MM.1S (cell line): ENCODE measurements around the gene GOLT1A.

Experiments used
- DNase-seq: peaks from one replicate; pipeline ENCODE4 v3.0.0-alpha.2; 2015
- H2AFZ ChIP-seq: fragments of 300-600 bp; sonication (generic); 2 replicates; pipeline ENCODE4 v1.6.0; 2016; ENCODE audit warnings: antibody characterized with exemption, low read length
- H3F3A ChIP-seq: fragments of 300-600 bp; sonication (generic); 2 replicates; pipeline ENCODE4 v1.6.1; 2016; ENCODE audit warnings: mild to moderate bottlenecking, antibody characterized with exemption, low read length, moderate library complexity, mixed read lengths; ENCODE audit not compliant: insufficient read depth
- H3K27ac ChIP-seq: fragments of 300-600 bp; sonication (generic); 2 replicates; pipeline ENCODE4 v1.5.1; 2016; ENCODE audit warnings: mild to moderate bottlenecking, low read length
- H3K27me3 ChIP-seq: fragments of 300-600 bp; sonication (generic); replicated peaks from 2 replicates; pipeline ENCODE4 v1.6.0; 2016; ENCODE audit warnings: low read length; ENCODE audit not compliant: insufficient read depth
- H3K36me3 ChIP-seq: fragments of 300-600 bp; sonication (generic); replicated peaks from 2 replicates; pipeline ENCODE4 v1.6.1; 2016; ENCODE audit warnings: mild to moderate bottlenecking, low read length, mixed read lengths; ENCODE audit not compliant: insufficient read depth
- H3K4me1 ChIP-seq: fragments of 300-600 bp; sonication (generic); 2 replicates; pipeline ENCODE4 v1.6.1; 2016; ENCODE audit warnings: low read length, mixed read lengths
- H3K4me2 ChIP-seq: fragments of 300-600 bp; sonication (generic); 2 replicates; pipeline ENCODE4 v1.6.0; 2016; ENCODE audit warnings: low read depth, low read length
- H3K4me3 ChIP-seq: fragments of 300-600 bp; sonication (generic); 2 replicates; pipeline ENCODE4 v1.5.1; 2016; ENCODE audit warnings: low read length, mixed read lengths
- H3K79me2 ChIP-seq: fragments of 300-600 bp; sonication (generic); 2 replicates; pipeline ENCODE4 v1.6.1; 2016; ENCODE audit warnings: mixed run types, low read length, mixed read lengths
- H3K9ac ChIP-seq: fragments of 300-600 bp; sonication (generic); 2 replicates; pipeline ENCODE4 v1.6.1; 2016; ENCODE audit warnings: low read length, mixed read lengths
- H3K9me2 ChIP-seq: fragments of 300-600 bp; sonication (generic); replicated peaks from 2 replicates; pipeline ENCODE4 v1.6.1; 2016; ENCODE audit warnings: mild to moderate bottlenecking, low read length, mixed read lengths; ENCODE audit not compliant: insufficient read depth
- H3K9me3 ChIP-seq: fragments of 300-600 bp; sonication (generic); replicated peaks from 2 replicates; pipeline ENCODE4 v1.6.1; 2016; ENCODE audit warnings: mild to moderate bottlenecking, low read length, mixed read lengths; ENCODE audit not compliant: insufficient read depth
- H4K20me1 ChIP-seq: fragments of 300-600 bp; sonication (generic); 2 replicates; pipeline ENCODE4 v1.6.1; 2016; ENCODE audit warnings: mild to moderate bottlenecking, low read length, moderate library complexity, mixed read lengths; ENCODE audit not compliant: insufficient read depth
- CTCF ChIP-seq: fragments of 300-600 bp; sonication (generic); IDR thresholded peaks from 2 replicates; pipeline ENCODE4 v1.5.1; 2016; ENCODE audit warnings: antibody characterized with exemption, low read length, mixed read lengths
- EZH2 ChIP-seq: fragments of 300-600 bp; sonication (generic); optimal IDR thresholded peaks from 2 replicates; pipeline ENCODE3; 2017; ENCODE audit warnings: low read depth, mild to moderate bottlenecking, antibody characterized with exemption, low read length, mixed read lengths
- EZH2phosphoT487 ChIP-seq: fragments of 300-600 bp; sonication (generic); IDR thresholded peaks from 2 replicates; pipeline ENCODE4 v1.6.1; 2018; ENCODE audit warnings: antibody characterized with exemption, low read length

GOLT1A gene

GRCh38 chr1:204213668-204214662 lies at the start of gene GOLT1A:
TSS of gene GOLT1A (minus strand) at chr1:204213988. CDS start at chr1:204213906, 82 bp downstream.
- Histone ChIP-seq H3K4me1 (0 out of 2 replicates have a peak, but pooled peaks cover 8% of the 10 kb centered on the region), H3F3A (no peaks in the 10 kb centered on the region), H3K9me2 (no peaks in the 10 kb centered on the region), H3K79me2 (no peaks in the 10 kb centered on the region), H4K20me1 (no peaks in the 10 kb centered on the region), H3K27ac (no peak within 1 kb of the TSS), H3K9ac (no peak within 1 kb of the TSS), H2AFZ (peak within 1 kb of the TSS; percentile 79), H3K4me3 (peak within 1 kb of the TSS; percentile 38), H3K27me3 (no peaks in the 10 kb centered on the region), H3K9me3 (no peaks in the 10 kb centered on the region), H3K36me3 (no peaks in the 10 kb centered on the region), H3K4me2 (peak within 1 kb of the TSS; percentile 78)
- peak; percentile 78 for DNase-seq
- TF ChIP-seq EZH2 (no peak), CTCF (peak; percentile 67), EZH2phosphoT487 (no peak)

DNA sequence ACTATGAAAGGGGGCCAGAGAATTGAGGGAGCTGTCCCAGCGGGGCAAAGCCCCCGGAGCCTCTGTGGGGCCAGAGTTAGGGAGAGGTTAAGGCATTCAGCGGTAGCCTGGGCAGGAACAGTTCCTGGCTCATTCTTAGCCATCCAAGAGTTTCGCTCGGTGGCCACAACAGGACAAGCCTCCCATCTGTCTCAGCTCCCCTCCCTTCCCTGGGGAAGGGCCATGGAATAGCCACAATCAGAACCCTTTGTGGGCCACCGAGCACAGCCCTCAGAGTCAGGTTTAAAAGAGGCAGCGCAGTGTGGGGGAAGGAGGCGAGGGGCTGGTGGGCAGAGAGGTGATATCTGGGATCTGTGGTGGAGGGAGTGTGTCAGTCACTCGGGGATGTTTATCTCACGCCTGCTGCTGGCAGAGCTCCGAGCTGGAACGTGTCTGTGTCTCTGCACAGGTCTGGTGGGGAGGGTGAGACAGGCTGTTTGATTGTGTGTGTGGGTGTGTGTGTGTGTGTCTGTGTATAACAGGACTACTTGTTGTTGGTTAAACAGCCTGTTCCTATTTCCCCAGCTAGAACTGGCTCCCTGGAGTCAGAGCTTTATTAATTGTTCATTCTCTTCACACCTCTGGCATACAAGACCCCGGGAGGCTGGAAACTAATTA lies 49.6 kb upstream of the GOLT1A start:
- Histone ChIP-seq H3K27me3 (no peaks in the 10 kb centered on the region), H3F3A (no peaks in the 10 kb centered on the region), H3K79me2 (no peaks in the 10 kb centered on the region), H2AFZ (no peak overlapping the region), H3K4me2 (no peak overlapping the region), H4K20me1 (no peaks in the 10 kb centered on the region), H3K9ac (no peak overlapping the region), H3K36me3 (no peaks in the 10 kb centered on the region), H3K4me3 (no peak overlapping the region), H3K9me3 (no peaks in the 10 kb centered on the region), H3K9me2 (no peaks in the 10 kb centered on the region), H3K4me1 (no peaks in the 10 kb centered on the region), H3K27ac (no peak overlapping the region)
- no peak for DNase-seq
- no peak for TF ChIP-seq EZH2
- no peak for TF ChIP-seq EZH2phosphoT487
- TF ChIP-seq CTCF = no peak

DNA sequence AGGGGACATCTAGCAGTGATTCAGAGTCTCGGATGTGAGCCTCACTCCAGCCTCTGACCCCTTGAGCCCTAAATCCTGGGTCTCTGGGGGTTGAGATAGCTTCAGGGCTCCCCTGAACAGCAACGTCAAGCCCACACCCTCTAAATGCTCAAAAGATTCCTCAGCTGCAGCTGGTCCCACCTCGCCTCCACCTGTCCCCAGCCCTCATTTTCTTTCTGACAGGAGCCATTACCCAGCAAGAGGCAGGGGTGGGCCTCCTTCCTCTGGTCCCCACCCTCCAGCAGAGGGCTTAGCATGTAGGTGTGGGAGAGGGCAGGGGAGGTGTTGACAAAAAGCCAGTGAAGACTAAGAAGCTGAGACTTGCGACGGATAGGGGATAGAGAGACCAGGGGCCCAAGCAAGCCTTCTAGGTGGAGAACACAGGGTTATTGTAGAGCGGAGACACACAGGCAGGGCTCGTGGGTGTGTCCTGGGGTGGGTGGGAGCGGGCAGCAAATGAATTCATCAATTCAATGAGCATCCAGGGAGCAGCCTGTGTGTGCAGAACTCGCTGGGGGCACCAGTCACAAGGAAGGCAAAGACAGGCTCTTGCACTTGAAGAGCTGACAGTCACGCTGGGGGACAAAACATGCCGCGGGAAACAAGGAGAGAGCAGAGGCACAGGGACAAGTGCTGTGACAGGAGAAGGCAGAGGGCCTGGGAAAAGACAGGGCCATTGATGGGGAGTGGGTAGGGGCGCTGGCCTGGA lies 48.9 kb upstream of the GOLT1A start:
- H4K20me1 ChIP-seq = no peaks in the 10 kb centered on the region
- no peak overlapping the region for H3K9ac ChIP-seq
- no peaks in the 10 kb centered on the region for H3K27me3 ChIP-seq
- H3K79me2 ChIP-seq = no peaks in the 10 kb centered on the region
- no peaks in the 10 kb centered on the region for H3K9me3 ChIP-seq
- TF ChIP-seq EZH2 = no peak
- TF ChIP-seq EZH2phosphoT487 = no peak
- TF ChIP-seq CTCF = no peak
- no peaks in the 10 kb centered on the region for H3K9me2 ChIP-seq
- H3K4me3 ChIP-seq = no peak overlapping the region
- no peaks in the 10 kb centered on the region for H3K36me3 ChIP-seq
- H3F3A ChIP-seq = no peaks in the 10 kb centered on the region
- no peak overlapping the region for H3K27ac ChIP-seq
- H3K4me1 ChIP-seq = no peaks in the 10 kb centered on the region
- H2AFZ ChIP-seq = no peak overlapping the region
- H3K4me2 ChIP-seq = no peak overlapping the region
- DNase-seq = no peak
